ENCODE data around the gene HCN3.

Gene HCN3

GRCh38 chr1:155295942-155296267 is 18.6 kb downstream of the HCN3 start:
- Histone ChIP-seq H3K27ac (replicated peaks) (no peak overlapping the region), H3K4me3 (replicated peaks; ENCODE audit: insufficient read depth, low read length) (no peak overlapping the region), H3K27me3 (ENCODE audit: insufficient read depth, poor library complexity, severe bottlenecking) (peaks cover 12% of the 10 kb centered on the region)
- TF ChIP-seq POLR2AphosphoS5 (IDR thresholded peaks at IDR 0.05; ENCODE audit: low read depth) (no peak), GABPA (IDR thresholded peaks at IDR 0.05; ENCODE audit: low read depth) (no peak), SPI1 (IDR thresholded peaks at IDR 0.05; ENCODE audit: borderline replicate concordance, low read depth) (no peak), REST (IDR thresholded peaks at IDR 0.05; ENCODE audit: insufficient replicate concordance, low read depth) (no peak), CTCF (IDR thresholded peaks at IDR 0.05; ENCODE audit: insufficient read depth, low read length) (no peak)
- no peak for DNase-seq (ENCODE audit: low read depth in 1 of 2, low spot score in 1 of 2)

GRCh38 chr1:155296661-155297060 is 19.4 kb downstream of the HCN3 start:
- no peak for DNase-seq (ENCODE audit: low read depth in 1 of 2, low spot score in 1 of 2)
- no peak overlapping the region for H3K27ac ChIP-seq (replicated peaks)
- TF ChIP-seq REST (IDR thresholded peaks at IDR 0.05; ENCODE audit: insufficient replicate concordance, low read depth) (no peak), CTCF (IDR thresholded peaks at IDR 0.05; ENCODE audit: insufficient read depth, low read length) (no peak), GABPA (IDR thresholded peaks at IDR 0.05; ENCODE audit: low read depth) (no peak), SPI1 (IDR thresholded peaks at IDR 0.05; ENCODE audit: borderline replicate concordance, low read depth) (no peak)
- H3K4me3 ChIP-seq (replicated peaks; ENCODE audit: insufficient read depth, low read length): no peak overlapping the region
- peaks cover 12% of the 10 kb centered on the region for H3K27me3 ChIP-seq (ENCODE audit: insufficient read depth, poor library complexity, severe bottlenecking)

GRCh38 chr1:155297384-155297783 is 20.1 kb downstream of the HCN3 start:
- TF ChIP-seq SPI1 (IDR thresholded peaks at IDR 0.05; ENCODE audit: borderline replicate concordance, low read depth) (no peak), REST (IDR thresholded peaks at IDR 0.05; ENCODE audit: insufficient replicate concordance, low read depth) (no peak), CTCF (IDR thresholded peaks at IDR 0.05; ENCODE audit: insufficient read depth, low read length) (no peak)
- DNase-seq (ENCODE audit: low read depth in 1 of 2, low spot score in 1 of 2): no peak
- no peak overlapping the region for H3K4me3 ChIP-seq (replicated peaks; ENCODE audit: insufficient read depth, low read length)
- H3K27me3 ChIP-seq (ENCODE audit: insufficient read depth, poor library complexity, severe bottlenecking): peaks cover 12% of the 10 kb centered on the region
- H3K27ac ChIP-seq (replicated peaks): no peak overlapping the region
